GM23338 (cell line): Measurements from ENCODE around the gene HSD17B1. TPM values are rescaled to one million over a fixed set of nuclear protein-coding genes. Genes with fewer than 3 reads are reported as not detected.

Source experiments
- ATAC-seq: fragments of 200-7000 bp; cut with Tn5 transposase; 3 replicates; pipeline ENCODE4 v1.9.1; 2020
- DNase-seq: peaks from one replicate; pipeline ENCODE4 v3.0.0-alpha.2; 2015; ENCODE audit warnings: low spot score
- H2AFZ ChIP-seq: fragments of 200-600 bp; sonication (generic); 2 replicates; pipeline ENCODE4 v1.8.0; 2016; ENCODE audit warnings: antibody characterized with exemption, mild to moderate bottlenecking, moderate library complexity
- H3F3A ChIP-seq: fragments of 200-600 bp; sonication (generic); replicated peaks from 2 replicates; pipeline ENCODE4 v1.8.0; 2017; ENCODE audit warnings: antibody characterized with exemption, mixed run types, low read depth
- H3K27ac ChIP-seq: fragments of 200-600 bp; sonication (generic); 2 replicates; pipeline ENCODE4 v1.6.1; 2016; ENCODE audit warnings: low read depth
- H3K27me3 ChIP-seq: fragments of 200-600 bp; sonication (generic); 2 replicates; pipeline ENCODE4 v1.8.0; 2016; ENCODE audit warnings: mild to moderate bottlenecking, mixed run types, moderate library complexity; ENCODE audit not compliant: insufficient read depth
- H3K36me3 ChIP-seq: fragments of 200-600 bp; sonication (generic); 2 replicates; pipeline ENCODE4 v1.8.0; 2016; ENCODE audit warnings: mild to moderate bottlenecking; ENCODE audit not compliant: insufficient read depth
- H3K4me1 ChIP-seq: fragments of 200-600 bp; sonication (generic); 2 replicates; pipeline ENCODE4 v1.8.0; 2016; ENCODE audit warnings: mild to moderate bottlenecking, moderate library complexity; ENCODE audit not compliant: insufficient read depth
- H3K4me2 ChIP-seq: fragments of 200-600 bp; sonication (generic); 2 replicates; pipeline ENCODE4 v1.7.1; 2017; ENCODE audit warnings: mixed run types
- H3K4me3 ChIP-seq: fragments of 200-600 bp; sonication (generic); 2 replicates; pipeline ENCODE4 v1.6.1; 2016; ENCODE audit warnings: mixed run types
- H3K79me2 ChIP-seq: fragments of 200-600 bp; sonication (generic); replicated peaks from 2 replicates; pipeline ENCODE4 v1.8.0; 2017; ENCODE audit warnings: mild to moderate bottlenecking; ENCODE audit not compliant: insufficient read depth
- H3K9me2 ChIP-seq: fragments of 200-600 bp; sonication (generic); 2 replicates; pipeline ENCODE4 v1.8.0; 2017; ENCODE audit not compliant: insufficient read depth
- H4K20me1 ChIP-seq: fragments of 200-600 bp; sonication (generic); replicated peaks from 2 replicates; pipeline ENCODE4 v1.8.0; 2017; ENCODE audit warnings: mild to moderate bottlenecking; ENCODE audit not compliant: insufficient read depth
- H3K27ac Mint-ChIP-seq: 2 replicates; pipeline ENCODE4 v1.8.0; 2020; ENCODE audit warnings: inconsistent platforms, mild to moderate bottlenecking, moderate library complexity, mixed read lengths
- H3K27me3 Mint-ChIP-seq: 3 replicates; pipeline ENCODE4 v1.8.0; 2022; ENCODE audit warnings: low read depth, mild to moderate bottlenecking, moderate library complexity, mixed read lengths, inconsistent platforms; ENCODE audit not compliant: insufficient read depth, poor library complexity
- H3K36me3 Mint-ChIP-seq: 3 replicates; pipeline ENCODE4 v1.8.0; 2021; ENCODE audit warnings: low read depth, mild to moderate bottlenecking, inconsistent platforms, moderate library complexity, mixed read lengths
- H3K4me1 Mint-ChIP-seq: 3 replicates; pipeline ENCODE4 v1.8.0; 2020; ENCODE audit warnings: mild to moderate bottlenecking, inconsistent platforms, mixed read lengths
- H3K4me3 Mint-ChIP-seq: 3 replicates; pipeline ENCODE4 v1.8.0; 2021; ENCODE audit warnings: moderate library complexity, mild to moderate bottlenecking, inconsistent platforms, mixed read lengths
- H3K9me3 Mint-ChIP-seq: 3 replicates; pipeline ENCODE4 v1.8.0; 2020; ENCODE audit warnings: moderate library complexity, mild to moderate bottlenecking, inconsistent platforms, mixed read lengths
- CREB1 ChIP-seq: fragments of 250-450 bp; sonication (Bioruptor Pico); IDR thresholded peaks from 2 replicates; pipeline ENCODE4 v1.5.0; 2020; ENCODE audit warnings: low read depth, mild to moderate bottlenecking, moderate library complexity
- CTCF ChIP-seq, 2 experiments: fragments of 200-600 bp in 1 of 2; sonication (generic) in 1 of 2; conservative IDR thresholded peaks; 2 replicates each; pipeline versions ENCODE4 v1.5.1 to v1.6.1; 2016 to 2017; ENCODE audit warnings: antibody characterized with exemption in 2 of 2, low read depth in 2 of 2, mild to moderate bottlenecking in 2 of 2, moderate library complexity in 1 of 2
- ETS1 ChIP-seq: IDR thresholded peaks from 2 replicates; pipeline ENCODE4 v1.6.1; 2016; ENCODE audit warnings: antibody characterized with exemption
- EZH2 ChIP-seq: fragments of 200-600 bp; sonication (generic); IDR thresholded peaks from one replicate; pipeline ENCODE4 v1.8.0; 2017; ENCODE audit warnings: antibody characterized with exemption, mild to moderate bottlenecking, low read depth; ENCODE audit not compliant: unreplicated experiment
- POLR2AphosphoS5 ChIP-seq: IDR thresholded peaks from 2 replicates; pipeline ENCODE4 v1.6.1; 2016; ENCODE audit warnings: antibody characterized with exemption, low read depth
- REST ChIP-seq: IDR thresholded peaks from one replicate; pipeline ENCODE4 v1.6.1; 2018; ENCODE audit warnings: antibody characterized with exemption; ENCODE audit not compliant: unreplicated experiment
- ZNF331 ChIP-seq: fragments of 250-450 bp; sonication (Bioruptor Pico); IDR thresholded peaks from 2 replicates; pipeline ENCODE4 v1.5.0; 2020; ENCODE audit warnings: low read depth, mild to moderate bottlenecking, moderate library complexity
- polyA plus RNA-seq: library from polyadenylated mRNA; unstranded; fragments of >200 nt; fragmentation: Nextera tagmentation; extraction: Ambion mirVana; gene quantifications from 2 replicates; pipeline ENCODE4 v1.2.1, GENCODE V29; 2016
- total RNA-seq: library from RNA; depleted of rRNA; stranded (reverse); fragments of >200 nt; shearing (Covaris generic); gene quantifications from 2 replicates; pipeline ENCODE4 v1.2.3, GENCODE V29; 2014

HSD17B1 gene
- total and polyA plus RNA-seq, 2 experiments from 2014 or later: 0.97 to 1.7 TPM

- Histone ChIP-seq H3F3A (peaks cover 10% of the 10 kb centered on the region), H3K9me2 (no peaks in the 10 kb centered on the region), H3K36me3 (no peaks in the 10 kb centered on the region), H3K4me2 (peak overlapping the region; percentile 84), H3K27me3 (0 out of 2 replicates have a peak, but pooled peaks cover 7% of the 10 kb centered on the region), H3K27ac (no peak overlapping the region), H3K4me1 (peaks cover 4% of the 10 kb centered on the region; the same call in 1 of the 2 replicates), H3K79me2 (0 out of 2 replicates have a peak, but pooled peaks cover 2% of the 10 kb centered on the region), H3K4me3 (peak overlapping the region; percentile 72), H2AFZ (no peak overlapping the region), H4K20me1 (peaks cover 6% of the 10 kb centered on the region; the same call in 1 of the 2 replicates)
- TF ChIP-seq REST (no peak), POLR2AphosphoS5 (no peak), EZH2 (no peak), CREB1 (CRISPR knock-in tag) (no peak), ETS1 (no peak)
- Mint-ChIP-seq H3K36me3 (0 out of 3 replicates have a peak, but pooled peaks cover 3% of the 10 kb centered on the region), H3K4me1 (peaks cover 10% of the 10 kb centered on the region; the same call in 2 of the 3 replicates), H3K4me3 (peak overlapping the region; percentile 66), H3K9me3 (no peaks in the 10 kb centered on the region), H3K27ac (no peak overlapping the region), H3K27me3 (peaks cover 8% of the 10 kb centered on the region)
- ATAC-seq: no peak
- DNase-seq: no peak
Measured at GRCh38 chr17:42548993-42549755, 3.5 kb upstream of the HSD17B1 start.

GRCh38 chr17:42553161-42553818 lies 567 bp downstream of the HSD17B1 start:
- ATAC-seq (peak; percentile 13), DNase-seq (peak; percentile 66)
- Histone ChIP-seq H3K4me3 (peak overlapping the region; percentile 93), H3K4me1 (peaks cover 12% of the 10 kb centered on the region), H3K9me2 (no peaks in the 10 kb centered on the region), H3K27me3 (0 out of 2 replicates have a peak, but pooled peaks cover 7% of the 10 kb centered on the region), H3K4me2 (peak overlapping the region; percentile 92), H4K20me1 (peaks cover 6% of the 10 kb centered on the region; the same call in 1 of the 2 replicates), H3K27ac (no peak overlapping the region), H2AFZ (no peak overlapping the region), H3K36me3 (no peaks in the 10 kb centered on the region), H3F3A (peaks cover 10% of the 10 kb centered on the region), H3K79me2 (0 out of 2 replicates have a peak, but pooled peaks cover 2% of the 10 kb centered on the region)
- no peak overlapping the region for H3K27ac Mint-ChIP-seq
- H3K9me3 Mint-ChIP-seq: no peaks in the 10 kb centered on the region
- peaks cover 21% of the 10 kb centered on the region for H3K4me1 Mint-ChIP-seq
- H3K36me3 Mint-ChIP-seq: no peaks in the 10 kb centered on the region; the same call in 2 of the 3 replicates
- TF ChIP-seq CTCF (conservative IDR thresholded peaks at IDR 0.05; ENCODE audit: low read depth in 2 of 2) (peak in 1 of 2 experiments; percentile 26; a peak in 2 of 4 replicates), ZNF331 (CRISPR knock-in tag) (no peak)
- H3K4me3 Mint-ChIP-seq: peak overlapping the region; percentile 87
- H3K27me3 Mint-ChIP-seq: peaks cover 20% of the 10 kb centered on the region
